ENCODE results near the gene ETNK1.
"Not testable (repeated sequence)": the region's sequence is repeated elsewhere in the genome, so short reads cannot be mapped to it uniquely, and the experiment has no call there.

The ETNK1 gene

DNA sequence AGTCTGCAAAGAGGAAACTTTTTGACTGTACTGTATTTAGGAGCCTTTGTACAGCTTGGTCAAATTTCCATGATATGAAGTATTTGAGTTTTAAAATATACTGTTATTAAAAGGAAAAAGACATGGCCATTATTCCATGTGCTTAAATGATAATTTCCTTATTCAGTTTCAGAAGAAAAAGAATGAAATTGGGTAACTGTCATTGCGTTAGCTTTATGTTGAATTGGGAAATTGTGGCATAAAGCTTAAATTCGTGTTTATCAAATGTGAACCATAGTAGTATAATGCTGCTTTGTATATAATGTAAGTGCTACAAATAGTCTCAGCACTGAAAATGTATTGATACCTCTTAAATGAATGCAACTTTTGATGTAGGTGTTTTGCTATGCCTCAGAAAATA is 64.9 kb downstream of the ETNK1 start:
- no peak for DNase-seq (ENCODE audit: low read depth in 2 of 2)

DNA sequence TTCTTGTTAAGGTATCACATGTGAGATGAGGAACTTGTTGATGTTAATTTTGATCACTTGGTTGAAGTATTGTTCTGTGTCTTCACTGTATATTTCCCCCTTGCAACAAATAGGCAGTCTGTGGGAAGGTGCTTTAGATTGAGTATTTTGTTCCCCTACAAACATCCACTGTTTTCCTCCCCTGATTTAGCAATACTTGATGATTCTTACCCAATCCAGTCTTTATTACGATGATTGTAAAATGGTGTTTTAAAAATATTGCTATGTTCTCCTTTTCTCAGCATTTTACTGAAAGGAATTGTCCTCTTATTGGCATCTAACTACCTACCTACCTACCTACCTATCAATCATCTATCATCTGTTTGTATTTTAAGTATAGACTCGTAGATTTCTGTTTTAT is 66.3 kb downstream of the ETNK1 start:
- no peak for DNase-seq (ENCODE audit: low read depth in 2 of 2)

DNA sequence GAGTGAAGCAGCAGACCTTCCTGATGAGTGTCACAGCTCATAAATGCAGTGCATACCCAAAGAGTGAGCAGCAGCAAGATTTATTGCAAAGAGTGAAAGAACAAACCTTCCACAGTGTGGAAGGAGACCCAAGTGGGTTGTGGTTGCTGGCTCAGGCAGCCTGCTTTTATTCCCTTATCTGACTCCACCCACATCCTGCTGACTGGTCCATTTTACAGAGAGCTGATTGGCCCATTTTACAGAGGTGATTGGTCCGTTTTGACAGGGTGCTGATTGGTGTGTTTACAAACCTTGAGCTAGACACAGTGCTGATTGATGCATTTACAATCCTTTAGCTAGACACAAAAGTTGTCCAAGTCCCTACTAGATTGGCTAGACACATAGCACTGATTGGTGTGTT is 67.5 kb downstream of the ETNK1 start:
- not testable (repeated sequence) for DNase-seq (ENCODE audit: low read depth in 2 of 2)

DNA sequence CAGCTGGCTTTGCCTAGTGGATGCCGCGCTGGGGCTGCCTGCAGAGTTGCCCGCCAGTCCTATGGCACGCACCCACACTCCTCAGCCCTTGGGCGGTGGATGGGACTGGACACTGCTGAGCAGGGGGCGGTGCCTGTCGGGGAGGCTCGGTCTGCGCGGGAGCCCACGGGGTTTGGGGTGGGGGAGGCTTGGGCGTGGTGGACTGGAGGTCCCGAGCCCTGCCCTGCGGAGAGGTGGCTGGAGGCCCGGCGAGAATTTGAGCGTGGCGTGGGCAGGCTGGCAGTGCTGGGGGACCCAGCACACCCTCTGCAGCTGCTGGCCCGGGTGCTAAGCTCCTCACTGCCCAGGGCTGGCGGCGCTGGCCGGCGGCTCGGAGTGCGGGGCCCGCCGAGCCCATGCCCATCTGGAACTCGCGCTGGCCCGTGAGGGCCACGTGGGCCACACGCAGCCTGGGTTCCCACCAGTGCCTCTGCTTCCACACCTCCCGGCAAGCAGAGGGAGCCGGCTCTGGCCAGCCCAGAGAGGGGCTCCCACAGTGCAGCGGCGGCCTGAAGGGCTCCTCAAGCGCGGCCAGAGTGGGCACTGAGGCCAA is 68.1 kb downstream of the ETNK1 start:
- no peak for DNase-seq (ENCODE audit: low read depth in 2 of 2)

DNA sequence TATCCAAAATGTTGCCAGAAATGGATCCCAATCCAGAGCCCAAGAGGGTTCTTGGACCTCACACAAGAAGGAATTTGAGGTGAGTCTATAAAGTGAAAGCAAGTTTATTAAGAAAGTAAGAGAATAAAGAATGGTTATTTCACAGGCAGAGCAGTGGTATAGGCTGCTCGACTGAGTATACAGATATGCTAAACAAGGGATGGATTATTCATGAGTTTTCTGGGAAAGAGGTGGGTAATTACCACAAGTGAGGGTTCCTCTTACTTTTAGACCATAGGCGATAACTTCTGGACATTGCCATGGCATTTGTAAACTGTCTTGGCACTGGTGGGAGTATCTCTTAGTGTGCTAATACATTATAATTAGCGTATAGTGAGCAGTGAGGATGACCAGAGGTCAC is 73.6 kb downstream of the ETNK1 start:
- no peak for DNase-seq (ENCODE audit: low read depth in 2 of 2)

DNA sequence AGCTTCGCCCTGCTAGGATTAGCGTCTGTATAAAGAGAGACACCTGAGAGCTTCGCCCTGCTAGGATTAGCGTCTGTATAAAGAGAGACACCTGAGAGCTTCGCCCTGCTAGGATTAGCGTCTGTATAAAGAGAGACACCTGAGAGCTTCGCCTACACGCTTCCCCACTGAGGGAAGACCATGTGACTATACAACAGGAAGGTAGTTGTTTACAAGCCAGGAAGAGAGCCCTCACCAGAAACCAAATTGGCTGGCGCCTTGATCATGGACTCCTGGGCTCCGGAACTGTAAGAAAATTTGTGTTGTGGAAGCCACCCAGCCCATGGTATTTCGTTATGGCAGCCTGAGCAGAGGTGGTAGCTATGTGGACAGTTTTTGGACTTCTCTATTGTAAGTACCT is 74.7 kb downstream of the ETNK1 start:
- not testable (repeated sequence) for DNase-seq (ENCODE audit: low read depth in 2 of 2)

DNA sequence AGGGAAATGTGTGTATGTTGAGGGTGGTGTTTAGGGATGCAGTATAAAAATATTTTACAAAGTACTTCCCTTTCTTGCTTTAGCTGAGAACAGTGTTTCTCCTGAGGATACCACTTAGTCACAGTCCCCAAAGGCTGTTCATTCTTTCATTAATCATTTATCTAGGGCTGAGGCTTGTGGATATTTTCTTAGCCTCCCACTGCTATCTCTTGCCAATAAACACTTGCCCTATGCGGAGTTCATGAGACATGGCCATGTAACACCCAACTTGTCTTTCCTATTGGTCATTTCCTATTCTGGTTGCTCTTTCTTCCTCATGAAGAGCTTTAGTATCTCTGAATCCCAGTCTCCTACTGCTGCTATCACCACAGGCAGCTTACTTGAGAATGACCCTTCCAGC is 75.1 kb downstream of the ETNK1 start:
- DNase-seq (ENCODE audit: low read depth in 2 of 2) = no peak

DNA sequence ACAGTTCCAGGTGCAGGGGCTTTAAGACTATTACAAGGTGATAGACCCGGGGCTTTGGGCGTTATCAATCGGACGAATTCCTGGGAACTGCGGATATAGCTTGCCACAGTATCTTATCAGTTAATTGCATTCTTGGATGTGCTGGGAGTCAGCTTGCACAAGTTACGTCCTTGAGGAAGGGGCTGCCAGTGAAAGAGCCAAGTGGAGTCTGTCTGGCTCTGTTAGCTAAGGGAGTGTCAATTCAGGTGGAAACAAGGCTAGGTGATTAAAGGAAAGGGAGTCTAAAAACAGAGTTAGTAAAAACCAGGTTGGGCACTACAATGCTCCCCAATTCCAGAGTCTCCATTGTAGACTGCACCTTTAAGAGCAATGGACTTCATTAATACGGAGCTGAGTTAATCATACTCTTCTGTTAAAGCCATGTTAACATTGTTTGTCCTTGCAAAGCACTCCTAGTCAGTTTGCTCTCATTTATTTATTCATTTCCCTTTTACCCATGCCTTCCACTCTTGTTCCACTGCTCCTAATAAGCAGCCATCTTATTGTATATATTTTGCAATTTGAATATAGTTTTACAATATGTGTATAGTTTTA is 76.3 kb downstream of the ETNK1 start:
- DNase-seq (ENCODE audit: low read depth in 2 of 2) = not testable (repeated sequence)

DNA sequence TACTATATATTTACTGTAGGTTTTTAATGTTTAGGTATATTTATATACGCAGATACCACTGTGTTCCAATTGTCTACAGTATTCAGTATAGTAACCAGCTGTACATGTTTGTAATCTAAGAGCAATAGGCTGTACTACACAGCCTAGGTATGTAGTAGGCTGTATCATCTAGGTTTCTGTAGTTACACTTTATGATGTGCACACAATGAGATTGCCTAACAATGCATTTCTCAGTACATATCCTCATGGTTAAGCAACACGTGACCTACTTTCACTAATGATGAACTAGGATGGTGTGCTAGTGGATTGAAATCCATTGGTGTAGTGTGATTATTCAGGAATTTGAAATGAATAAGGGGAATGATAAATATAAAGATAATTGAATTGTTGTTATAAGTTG is 77.7 kb downstream of the ETNK1 start:
- DNase-seq (ENCODE audit: low read depth in 2 of 2) = no peak

DNA sequence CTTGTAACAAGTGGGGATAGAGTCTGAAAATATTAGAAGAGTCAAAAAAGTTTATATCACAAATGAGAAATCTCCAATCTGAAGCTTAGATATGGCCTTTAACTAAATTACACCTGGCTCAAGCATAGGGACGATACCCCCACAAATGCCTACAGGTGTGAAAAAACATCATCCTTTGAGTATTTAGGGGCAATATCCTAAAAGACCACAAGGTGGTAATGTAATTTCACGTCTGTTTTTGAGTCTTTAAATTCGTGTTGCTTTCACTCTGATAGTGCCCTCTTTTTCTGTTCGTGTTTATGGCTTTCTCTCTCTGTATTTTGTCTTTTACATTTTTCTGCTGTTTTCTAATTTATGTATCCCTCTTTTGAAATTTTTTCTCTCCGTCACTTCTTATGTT is 84.3 kb downstream of the ETNK1 start:
- no peak for DNase-seq (ENCODE audit: low read depth in 2 of 2)

DNA sequence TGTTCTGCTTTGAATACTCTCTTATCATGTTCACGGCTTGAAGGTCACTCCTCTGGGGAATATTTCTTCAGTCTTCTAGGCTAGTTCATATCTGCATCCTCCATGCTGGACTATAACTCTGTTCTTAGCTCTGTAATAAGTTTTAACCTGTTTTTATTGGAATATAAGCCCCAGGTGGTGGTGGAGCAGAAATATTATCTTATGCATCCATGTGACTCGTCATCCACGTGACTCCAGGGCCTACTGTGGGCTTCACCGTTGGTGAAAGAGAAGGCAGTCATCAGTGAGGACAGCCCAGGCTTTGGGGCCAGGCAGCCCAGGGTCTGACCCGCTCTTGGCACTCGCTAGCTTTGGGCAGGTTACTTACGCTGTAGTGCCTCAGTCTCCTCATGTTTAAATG is 87.1 kb downstream of the ETNK1 start:
- no peak for DNase-seq (ENCODE audit: low read depth in 2 of 2)

DNA sequence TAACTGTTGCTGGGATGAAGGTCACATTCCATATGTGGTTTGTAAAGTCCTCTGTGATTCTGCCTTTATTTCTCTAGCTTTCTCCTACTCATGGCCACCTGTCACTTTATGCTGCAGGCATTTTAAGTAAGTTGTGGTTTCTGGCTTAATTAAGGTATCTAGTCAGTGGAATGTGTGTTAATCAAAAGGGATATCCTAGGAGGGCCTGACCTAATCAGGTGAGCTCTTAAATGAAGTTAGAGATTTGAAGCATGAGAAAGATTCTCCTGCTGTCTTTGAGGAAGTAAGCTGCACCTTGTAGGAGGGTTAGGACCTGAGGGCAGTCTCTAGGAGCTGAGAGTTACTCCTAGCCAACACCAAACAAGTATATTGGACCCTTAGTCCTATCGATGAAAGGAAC is 90.3 kb downstream of the ETNK1 start:
- no peak for DNase-seq (ENCODE audit: low read depth in 2 of 2)

DNA sequence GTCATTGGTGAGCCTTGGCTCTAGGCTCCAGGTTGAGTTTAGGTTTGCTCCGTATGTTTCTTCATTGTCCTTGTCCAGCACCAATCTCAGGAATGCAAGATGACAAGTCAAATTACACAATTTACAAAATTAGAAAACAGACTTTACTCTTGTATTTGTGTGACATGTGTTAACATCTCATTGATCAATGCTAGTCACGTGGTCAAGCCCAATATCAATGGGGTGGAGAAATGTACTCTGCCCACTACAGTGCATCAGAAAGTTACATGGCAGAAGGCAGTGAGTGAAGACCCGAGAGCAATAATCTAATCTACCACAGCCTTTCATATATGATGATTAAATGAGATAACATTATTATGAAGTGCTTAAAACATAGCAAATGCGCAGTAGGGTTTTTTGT is 94.8 kb downstream of the ETNK1 start:
- no peak for DNase-seq (ENCODE audit: low read depth in 2 of 2)

DNA sequence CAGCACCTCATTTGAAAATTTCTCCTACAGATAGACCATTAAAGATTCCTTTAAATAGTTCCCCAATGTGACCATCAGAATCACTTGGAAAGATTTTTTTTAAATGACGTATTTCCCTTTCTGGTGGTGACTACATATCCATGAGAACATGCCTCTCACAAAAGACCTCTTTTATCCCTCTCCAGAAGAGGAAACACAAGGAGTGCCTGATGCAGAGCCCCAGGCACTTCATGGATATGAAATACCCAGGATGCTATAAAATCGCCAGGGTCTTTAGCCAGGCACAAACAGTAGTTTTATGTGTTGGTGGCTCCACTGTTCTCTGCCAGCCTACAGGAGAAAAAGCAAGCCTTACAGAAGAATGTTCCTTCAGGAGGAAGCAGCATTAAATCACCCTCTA is 97.1 kb downstream of the ETNK1 start:
- no peak for DNase-seq (ENCODE audit: low read depth in 2 of 2)

DNA sequence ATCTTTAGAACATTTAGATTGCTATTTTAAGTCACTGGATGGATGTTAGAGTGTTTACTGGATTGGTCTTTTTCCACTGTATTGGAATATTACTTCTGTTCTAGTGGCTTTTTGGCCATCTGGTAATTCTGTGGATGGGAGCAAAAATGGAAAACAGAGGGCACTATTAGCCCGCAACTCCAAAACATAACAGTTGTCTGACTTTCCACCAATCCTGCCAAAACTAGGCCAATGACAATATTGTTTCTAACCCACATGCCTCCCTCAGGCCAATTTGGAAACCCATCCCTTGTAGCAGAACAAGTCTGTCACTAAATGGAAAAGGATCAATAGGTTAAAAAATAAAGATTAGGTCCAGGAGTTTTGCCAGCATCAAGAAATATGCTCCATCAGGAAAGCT is 97.8 kb downstream of the ETNK1 start:
- DNase-seq (ENCODE audit: low read depth in 2 of 2) = no peak

DNA sequence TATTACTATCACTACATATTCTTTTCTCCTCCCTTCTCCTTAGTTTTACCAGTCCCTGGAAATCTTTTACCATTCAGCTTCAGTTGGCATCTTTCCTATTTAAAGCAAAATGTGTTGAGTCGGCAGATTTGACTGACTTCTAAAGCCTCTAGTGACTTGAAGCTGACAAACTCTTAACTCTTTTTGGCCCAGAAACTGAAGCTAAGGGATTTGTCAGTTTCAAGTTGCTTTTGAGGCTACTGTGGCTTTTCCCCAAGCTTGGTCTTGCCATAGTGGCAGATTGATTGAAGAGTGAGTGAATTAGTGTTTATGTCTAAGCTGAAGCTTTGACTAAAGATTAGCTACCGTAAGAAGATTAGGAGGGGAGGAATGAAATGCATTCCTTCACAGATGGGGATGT is 104.0 kb downstream of the ETNK1 start:
- no peak for DNase-seq (ENCODE audit: low read depth in 2 of 2)

DNA sequence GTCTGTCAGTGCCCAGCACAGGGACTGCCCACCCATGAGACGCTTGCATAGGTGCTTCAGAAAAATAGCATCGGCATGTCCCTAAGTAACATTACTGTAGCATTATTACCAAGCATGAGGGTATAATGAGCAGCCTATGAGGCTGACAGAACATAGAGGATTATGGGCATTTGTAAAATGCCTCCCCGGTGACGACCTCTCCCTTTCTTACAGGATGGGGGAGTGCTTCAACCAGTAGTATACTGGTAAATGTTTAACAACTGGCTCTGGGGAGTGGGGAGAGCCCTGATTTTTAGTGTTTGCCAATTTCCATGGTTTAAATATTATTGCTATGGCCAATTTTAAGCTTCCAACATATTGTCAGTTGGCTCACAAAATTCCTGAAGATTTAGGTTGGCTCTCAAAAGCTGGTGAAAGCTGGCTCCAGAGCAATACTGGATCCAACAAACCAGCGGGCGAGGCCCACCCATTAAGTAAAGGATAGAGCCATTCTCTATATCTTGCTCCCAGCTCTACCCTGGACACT is 104.5 kb downstream of the ETNK1 start:
- DNase-seq (ENCODE audit: low read depth in 2 of 2) = no peak

DNA sequence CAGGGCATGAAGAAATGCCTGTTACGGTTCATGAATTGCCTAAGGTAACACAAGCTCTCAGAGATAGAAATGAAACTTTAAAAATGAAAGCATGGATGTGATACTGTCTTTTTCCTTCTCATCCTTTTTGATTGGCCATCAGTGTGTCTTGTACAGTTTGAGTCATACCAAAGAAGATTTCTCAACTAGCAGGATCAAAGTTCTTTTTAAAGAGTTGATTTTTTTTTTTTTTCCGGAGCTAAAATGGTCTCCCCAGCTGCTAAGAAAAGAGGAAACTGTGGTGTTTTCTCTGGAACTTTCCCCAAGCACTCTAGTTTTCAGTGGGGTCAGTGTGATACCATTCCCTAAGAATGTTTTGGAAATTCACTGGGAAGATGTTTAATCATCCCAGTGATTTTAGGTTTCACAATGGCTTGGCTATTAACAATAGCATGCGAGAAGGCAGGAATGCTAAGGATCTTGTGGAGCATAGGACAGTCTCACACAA is 105.0 kb downstream of the ETNK1 start:
- no peak for DNase-seq (ENCODE audit: low read depth in 2 of 2)

DNA sequence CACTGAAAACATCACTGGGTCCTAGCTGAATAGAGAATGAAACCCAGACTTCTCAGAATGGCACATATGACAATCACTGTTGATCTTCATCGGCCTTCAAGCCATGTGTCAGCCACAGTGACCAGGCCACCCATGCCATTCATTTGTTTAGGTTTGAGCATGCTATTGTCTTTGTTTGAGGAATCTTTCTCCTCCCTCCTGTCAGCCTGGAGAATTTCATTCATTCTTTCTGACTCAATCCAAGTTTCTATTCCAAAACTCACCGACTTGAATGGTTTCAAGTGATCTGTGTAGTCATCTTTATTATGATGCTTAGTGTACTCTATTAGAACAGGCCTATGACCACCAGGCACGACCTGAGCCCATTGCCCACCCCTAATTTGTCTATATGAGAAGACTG is 106.3 kb downstream of the ETNK1 start:
- DNase-seq (ENCODE audit: low read depth in 2 of 2) = no peak

DNA sequence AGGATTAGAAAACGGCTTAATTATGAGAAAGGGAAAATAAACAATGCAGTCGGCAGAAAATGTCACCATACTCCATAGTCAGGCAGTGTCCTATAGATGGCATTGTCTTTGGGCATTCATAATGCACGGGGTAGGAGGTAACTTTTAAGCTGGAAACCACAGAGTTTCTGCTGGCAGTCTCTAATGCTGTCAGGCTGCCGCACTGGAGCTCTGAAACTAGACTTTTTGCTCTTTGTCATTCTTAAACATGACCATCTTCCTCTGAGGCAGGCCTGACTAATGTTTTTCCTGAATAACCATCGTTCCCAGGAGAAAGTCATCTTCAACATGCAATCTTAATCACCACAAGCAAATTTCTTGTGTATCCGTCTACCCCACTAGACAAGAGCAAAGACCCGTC is 108.8 kb downstream of the ETNK1 start:
- DNase-seq (ENCODE audit: low read depth in 2 of 2) = no peak

DNA sequence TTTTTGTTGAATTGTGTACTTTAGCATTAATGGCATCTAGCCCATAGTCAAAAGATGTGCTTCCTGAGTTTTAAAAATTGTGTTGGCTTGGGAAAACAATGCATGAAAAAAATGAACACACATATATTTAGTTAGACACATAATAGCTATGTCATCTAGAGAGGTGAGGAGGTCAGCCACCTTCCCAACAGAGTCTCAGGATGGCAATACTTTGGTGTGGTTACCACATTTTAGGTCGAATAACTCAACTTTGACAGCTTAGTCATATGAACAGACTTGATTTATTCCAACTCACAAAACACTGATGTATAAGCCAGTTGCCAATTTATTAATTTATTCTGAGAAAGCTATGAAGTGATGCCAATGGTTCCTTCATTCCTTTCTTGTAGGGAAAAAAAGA is 114.0 kb downstream of the ETNK1 start:
- no peak for DNase-seq (ENCODE audit: low read depth in 2 of 2)

All from stimulated activated CD8-positive, alpha-beta memory T cell treated with anti-CD3 and anti-CD28 coated beads, Interleukin-7, amount 100 ng/mL, for 1 hour (primary cell).